Activated effector memory CD4-positive, alpha-beta T cell treated with anti-CD3 and anti-CD28 coated beads, Interleukin-2, amount 50 U/mL, for 16 hours (primary cell): ENCODE measurements around the gene CDK17.

ENCODE experiments used
- DNase-seq: peaks from one replicate; pipeline ENCODE4 v3.0.0-alpha.2; 2020

Gene CDK17

GRCh38 chr12:96313606-96314005, 86.6 kb downstream of the CDK17 start:
- no peak for DNase-seq

DNA sequence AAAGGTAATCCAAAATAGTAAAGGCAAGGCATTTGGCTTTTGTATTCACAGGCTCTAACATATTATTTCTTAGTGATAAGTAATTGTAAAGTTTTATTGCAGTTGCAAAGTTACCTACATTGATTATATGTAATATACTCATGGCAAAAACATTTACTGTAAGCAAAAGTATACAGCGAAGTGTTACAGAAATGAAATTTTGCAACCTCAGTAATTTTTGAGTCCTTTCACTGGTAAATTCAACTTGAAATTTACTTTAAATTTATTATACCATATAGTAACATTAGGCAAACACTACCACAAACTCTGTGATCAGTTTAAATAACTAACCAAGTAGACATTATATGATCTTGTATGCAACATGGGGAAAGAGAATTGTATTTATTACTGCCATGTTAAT, 89.0 kb downstream of the CDK17 start:
- DNase-seq: no peak

- DNase-seq: no peak
Measured at GRCh38 chr12:96310067-96310466, 90.2 kb downstream of the CDK17 start.

DNA sequence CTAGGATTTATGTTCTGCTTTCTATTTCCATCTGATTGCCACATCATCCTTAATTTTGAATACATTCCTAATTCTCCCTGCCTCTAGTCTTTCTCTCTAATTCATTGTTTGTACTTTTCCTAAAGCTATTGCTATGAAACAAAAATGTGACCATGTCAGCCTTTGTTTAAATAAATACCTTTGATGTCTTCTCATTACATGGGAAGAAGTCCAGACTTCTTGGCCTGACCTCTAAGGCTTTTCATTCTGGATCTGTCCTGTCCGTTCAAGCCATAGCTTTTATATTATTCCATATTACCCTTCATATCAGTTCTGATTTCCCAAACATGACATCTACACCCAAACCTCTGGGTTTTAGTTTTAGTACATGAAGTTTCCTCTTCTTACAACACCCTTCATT, 91.4 kb downstream of the CDK17 start:
- no peak for DNase-seq

DNA sequence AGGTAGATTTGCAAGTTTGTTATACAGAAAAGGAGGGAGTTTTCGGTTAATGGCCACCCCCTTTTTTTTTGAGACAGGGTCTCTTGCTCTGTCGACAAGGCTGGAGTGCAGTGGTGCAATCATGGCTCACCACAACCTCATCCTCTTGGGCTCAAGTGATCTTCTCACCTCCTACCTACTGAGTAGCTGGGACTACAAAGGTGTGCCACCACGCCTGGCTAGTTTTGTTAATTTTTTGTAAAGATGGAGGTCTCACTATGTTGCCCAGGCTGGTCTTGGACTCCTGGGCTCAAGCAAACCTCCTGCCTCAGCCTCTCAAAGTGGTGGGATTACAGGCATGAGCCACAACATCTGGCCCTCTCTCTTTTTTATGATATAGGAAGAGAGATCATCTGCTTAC, 94.6 kb downstream of the CDK17 start:
- DNase-seq: no peak

DNA sequence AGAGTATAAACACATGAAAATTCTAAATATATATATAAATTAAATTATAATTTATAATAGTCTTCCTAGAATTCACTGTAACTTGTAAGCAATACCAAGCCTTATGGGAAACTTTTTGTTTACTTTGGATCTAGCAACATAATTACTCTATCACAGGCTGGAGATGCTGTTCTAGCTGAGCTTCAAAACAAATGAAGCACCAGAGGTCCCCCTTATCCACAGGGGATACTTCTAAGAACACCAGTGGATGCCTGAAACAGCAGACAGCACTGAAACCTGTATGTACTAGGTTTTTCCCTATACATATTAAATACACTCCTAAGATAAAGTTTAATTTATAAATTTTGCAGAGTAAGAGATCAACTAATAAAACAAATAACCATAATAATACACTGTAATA, 96.6 kb downstream of the CDK17 start:
- DNase-seq: no peak

DNA sequence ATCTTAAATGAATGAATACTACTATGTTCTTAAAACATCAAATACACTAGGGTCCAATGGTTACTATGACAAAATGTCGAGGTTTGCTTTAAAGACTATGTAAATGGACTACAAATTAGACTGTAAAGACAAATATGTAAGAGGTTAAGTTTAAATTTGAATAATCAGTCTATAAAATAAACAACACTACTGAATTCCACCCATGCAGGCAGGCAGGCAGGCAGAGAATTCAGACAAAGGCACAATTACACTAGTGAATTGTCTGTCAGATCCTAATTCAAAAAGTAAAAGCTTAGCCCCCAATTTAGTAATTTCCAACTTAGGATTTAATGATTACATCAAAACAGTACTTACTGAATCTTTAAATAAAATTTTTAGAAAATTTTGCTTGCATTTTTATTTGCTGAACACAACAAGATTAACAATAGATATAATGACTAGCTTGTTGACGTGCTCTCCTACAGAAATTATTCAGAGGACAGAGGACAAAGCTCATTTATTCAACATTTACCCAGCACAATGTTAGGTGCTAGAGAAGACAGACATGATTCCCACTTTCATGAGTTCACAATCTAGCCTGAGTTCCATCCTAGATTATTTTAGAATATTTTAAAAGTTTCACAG, 97.4 kb downstream of the CDK17 start:
- no peak for DNase-seq

GRCh38 chr12:96301732-96302131, 98.5 kb downstream of the CDK17 start:
- DNase-seq: no peak

DNA sequence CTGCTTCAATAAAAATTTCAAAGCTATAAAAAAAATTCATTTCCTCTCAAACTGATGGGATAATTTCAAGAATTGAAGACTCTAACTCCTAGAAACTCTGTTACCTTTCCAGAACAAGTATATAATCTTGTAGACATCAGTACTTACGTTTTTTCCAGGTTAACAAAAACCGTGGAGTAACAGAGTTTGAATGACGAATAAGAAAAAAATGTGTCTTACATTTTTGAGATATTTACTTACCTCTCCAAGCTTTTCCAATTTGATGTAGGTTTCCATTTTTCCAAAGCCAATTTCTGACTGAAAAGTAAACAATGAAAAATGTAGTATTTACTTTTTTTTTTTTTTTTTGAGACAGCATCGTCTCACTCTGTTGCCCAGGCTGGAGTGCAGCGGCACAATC, 100.2 kb downstream of the CDK17 start:
- no peak for DNase-seq

GRCh38 chr12:96297504-96297903, 102.7 kb downstream of the CDK17 start:
- DNase-seq: no peak

GRCh38 chr12:96295532-96296160, 104.6 kb downstream of the CDK17 start:
- DNase-seq: no peak

DNA sequence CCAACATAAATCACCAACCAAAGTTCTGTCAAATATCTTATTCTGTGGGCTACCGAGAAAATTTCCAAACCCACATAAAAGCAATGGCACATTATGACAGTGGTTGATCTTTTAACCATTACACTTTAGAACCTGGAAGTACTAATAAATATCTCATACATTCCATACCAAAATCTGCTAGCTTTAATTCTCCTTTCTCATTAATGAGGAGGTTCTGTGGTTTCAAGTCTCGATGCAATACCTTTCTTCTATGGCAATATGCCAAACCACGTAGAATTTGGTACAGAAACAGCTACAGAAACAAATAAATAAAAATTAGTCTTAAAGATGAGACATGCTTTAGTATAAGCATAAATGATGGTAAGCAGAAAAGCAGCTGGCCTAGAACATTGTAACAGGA, 105.4 kb downstream of the CDK17 start:
- DNase-seq: no peak

GRCh38 chr12:96293093-96293492, 107.1 kb downstream of the CDK17 start:
- no peak for DNase-seq

DNA sequence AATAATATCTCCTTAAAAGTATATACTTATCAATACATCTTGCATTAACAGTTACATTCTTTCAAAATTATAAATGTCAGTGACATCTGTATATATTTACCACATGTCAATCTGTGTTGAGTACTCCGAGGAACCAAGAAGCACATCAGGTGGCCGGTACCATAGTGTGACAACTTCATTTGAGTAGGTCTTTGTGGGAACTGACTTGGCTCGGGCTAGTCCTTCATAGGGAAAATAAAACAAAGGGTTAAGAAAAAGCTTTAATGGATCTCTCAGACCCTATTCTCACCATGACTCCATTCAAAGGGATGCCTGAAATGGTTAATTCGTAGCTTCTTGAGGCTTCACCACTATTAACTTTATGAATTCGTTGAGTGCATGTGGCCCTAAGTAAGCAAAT, 111.2 kb downstream of the CDK17 start:
- DNase-seq: no peak

- no peak for DNase-seq
Measured at GRCh38 chr12:96285158-96285557, 115.1 kb downstream of the CDK17 start.

DNA sequence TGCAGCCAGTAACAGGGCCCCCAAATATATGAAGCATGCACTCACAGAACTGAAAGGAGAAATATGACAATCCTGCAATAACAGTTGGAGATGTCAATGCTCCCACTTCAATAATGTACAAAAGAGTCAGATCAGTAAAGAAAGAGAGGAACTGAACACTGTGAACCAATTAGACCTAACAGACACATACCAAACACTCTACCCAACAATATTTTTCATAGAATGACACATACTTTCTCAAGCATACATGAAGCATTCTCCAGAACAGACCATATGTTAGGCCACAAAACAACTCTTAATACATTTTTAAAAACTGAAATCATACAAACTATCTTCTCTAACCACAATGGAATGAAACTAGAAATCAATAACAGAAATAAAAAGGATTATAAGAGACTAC, 125.9 kb downstream of the CDK17 start:
- no peak for DNase-seq

DNA sequence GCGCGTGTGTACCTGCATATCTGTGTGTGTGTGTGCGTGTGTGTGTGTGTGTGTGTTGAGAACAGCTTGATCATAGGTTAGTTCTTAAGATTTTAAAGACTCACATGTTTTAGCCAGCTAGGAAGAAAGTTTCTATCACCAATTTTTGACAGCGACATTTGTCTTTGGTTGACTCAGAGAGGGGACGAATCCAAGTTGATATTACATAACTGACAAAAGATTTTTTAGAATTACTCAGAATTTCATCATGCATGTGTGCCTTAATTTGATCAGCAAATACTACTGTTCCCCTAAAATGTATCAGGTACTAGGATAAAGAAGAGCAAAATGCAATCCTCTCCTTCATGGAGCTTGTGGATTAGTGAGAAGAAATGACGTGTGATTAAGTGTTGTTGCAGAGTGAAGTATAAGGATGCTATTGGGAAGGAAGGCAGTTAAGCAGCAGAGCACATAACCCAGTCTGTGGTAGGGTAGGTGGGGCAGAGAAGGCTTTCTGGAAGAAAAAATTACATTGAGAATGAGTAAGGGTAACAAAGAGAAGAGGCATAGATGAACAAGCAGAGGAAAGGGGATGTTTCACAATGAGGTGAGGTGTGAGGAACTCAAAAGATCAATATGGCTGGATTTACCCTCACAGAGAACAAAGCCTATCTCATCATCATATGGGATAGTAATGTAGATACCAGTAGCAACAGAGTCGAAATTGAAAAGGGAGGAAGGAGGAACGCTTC, 128.6 kb downstream of the CDK17 start:
- DNase-seq: no peak

DNA sequence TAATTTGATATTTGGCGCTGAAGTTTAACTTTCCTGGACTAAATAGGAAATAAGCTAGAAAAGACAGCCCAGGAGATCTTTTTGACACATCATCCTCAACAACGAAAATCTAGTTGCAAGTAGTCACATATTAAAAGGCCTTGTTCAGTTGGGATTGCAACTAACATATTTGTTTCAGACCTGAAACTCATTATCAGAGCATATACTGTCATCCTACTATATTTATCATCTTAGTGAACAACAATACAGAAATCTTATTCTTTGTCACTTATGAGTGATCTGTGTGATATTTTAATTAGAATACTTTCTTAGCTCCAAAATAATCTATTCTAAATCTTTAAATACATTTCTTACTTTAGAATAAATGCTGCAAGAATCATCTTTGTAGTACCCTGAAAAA, 134.0 kb downstream of the CDK17 start:
- no peak for DNase-seq

DNA sequence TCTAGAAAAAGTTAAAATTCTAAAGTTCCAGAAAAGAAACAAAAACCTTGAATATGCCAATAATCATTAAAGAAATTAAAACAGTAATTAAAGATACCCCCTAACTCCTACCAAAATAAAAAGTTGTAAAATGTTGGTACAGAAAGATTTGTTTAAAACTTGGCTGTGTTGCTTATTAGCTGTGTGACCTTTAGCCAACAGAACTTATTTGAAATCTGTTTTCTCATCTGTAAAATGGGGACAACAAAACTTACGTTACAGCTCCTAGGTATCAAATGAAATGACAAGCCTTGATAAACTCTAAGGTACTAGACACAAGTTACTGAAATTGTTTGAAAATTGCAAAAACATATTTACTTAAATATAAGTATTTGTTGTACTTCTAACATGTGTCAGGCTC, 134.4 kb downstream of the CDK17 start:
- no peak for DNase-seq

GRCh38 chr12:96265400-96265799, 134.8 kb downstream of the CDK17 start:
- DNase-seq: no peak

DNA sequence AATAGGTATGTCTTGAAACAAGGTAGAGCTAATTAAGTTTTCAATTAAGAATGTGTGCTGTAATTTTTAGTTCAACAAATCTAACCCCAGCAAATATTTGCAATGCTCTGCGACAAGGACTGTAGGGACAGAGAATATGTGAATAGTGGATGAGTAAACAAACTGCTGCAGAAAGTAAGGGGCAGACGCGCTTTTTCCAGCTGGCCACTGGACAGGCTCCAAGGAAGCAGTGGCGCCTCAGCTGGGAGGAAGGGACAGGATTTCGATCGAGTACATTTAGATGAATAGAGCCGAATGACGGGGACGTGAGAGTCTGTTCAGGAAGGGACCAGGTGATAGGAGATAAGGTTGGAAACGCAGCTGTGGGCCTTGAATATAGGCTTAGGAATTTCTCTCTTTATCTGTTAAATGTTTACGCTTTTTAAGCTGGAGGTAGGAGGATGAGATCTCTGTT, 136.8 kb downstream of the CDK17 start:
- DNase-seq: no peak

DNA sequence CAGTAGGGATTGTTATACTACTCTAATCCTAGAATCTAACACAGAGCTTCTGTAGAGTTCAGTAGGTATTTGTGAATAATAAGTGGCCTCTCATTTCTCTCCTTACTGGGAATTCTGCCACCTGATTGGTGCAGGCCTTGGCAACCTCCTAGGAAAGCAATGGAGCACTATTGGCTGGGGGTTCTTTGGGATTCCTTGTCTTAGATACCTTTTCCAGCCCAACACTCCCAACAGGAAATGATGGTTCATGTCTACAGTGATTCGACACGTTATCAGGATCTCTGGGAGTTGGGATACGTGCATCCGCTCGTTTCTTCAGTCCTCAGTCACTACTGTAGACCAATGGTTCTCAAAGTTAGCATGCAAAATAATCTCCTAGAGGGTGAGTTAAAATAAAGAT, 138.7 kb downstream of the CDK17 start:
- no peak for DNase-seq

- DNase-seq: no peak
Measured at GRCh38 chr12:96260644-96261043, 139.6 kb downstream of the CDK17 start.

DNA sequence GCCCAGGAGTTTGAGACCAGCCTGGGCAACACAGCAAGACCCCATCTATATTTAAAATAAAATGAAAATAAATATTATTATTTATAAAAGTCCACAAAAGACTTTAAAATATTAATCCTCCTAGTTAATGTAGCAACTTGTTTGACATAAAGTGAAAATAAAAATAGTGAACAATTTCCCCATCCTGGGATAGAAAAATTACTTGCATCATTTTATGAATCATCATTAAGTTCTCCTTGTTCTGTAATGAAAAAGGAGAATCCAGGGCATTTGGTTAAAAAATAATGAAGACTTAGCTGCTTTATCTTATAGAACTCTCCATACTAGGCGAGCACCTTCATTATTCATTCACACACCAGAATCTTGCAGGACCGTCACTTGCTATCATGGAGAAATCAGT, 140.0 kb downstream of the CDK17 start:
- DNase-seq: no peak
